Ovary (tissue), 9 donors: ENCODE measurements around the gene CYSTM1. TPM values are rescaled to one million over a fixed set of nuclear protein-coding genes. Genes with fewer than 3 reads are reported as not detected.

Experiments used
- DNase-seq, 5 donors: peaks; one replicate each; pipeline ENCODE4 v3.0.0-alpha.2; 2019 to 2020
- H3K27ac ChIP-seq, 2 donors: fragments of 200-600 bp; one replicate each; pipeline versions ENCODE4 v1.5.1 to v1.8.0; 2019 to 2022
- H3K27me3 ChIP-seq: fragments of 200-600 bp; one replicate; pipeline ENCODE4 v1.8.0; 2022
- H3K36me3 ChIP-seq: fragments of 200-600 bp; sonication (generic); one replicate; pipeline ENCODE4 v1.5.1; 2019
- H3K4me1 ChIP-seq: one replicate; pipeline ENCODE4 v1.8.1; 2013; ENCODE audit warnings: mild to moderate bottlenecking, moderate library complexity; ENCODE audit not compliant: insufficient read depth
- H3K4me3 ChIP-seq: fragments of 200-600 bp; sonication (generic); one replicate; pipeline ENCODE4 v1.5.1; 2017
- H3K9me3 ChIP-seq, 2 donors: fragments of 200-600 bp in 1 of 2; sonication (generic) in 1 of 2; one replicate each; pipeline versions ENCODE4 v1.5.1 to v1.8.1; 2013 to 2019; ENCODE audit warnings: mild to moderate bottlenecking in 1 of 2, moderate library complexity in 1 of 2
- CTCF ChIP-seq, 3 donors: fragments of 450-650 bp in 2 of 3; fragments of 200-600 bp in 1 of 3; IDR thresholded peaks; one replicate each; pipeline versions ENCODE4 v1.5.1 to v1.8.0; 2016 to 2022; ENCODE audit warnings: antibody characterized with exemption in 3 of 3, mild to moderate bottlenecking in 1 of 3
- EP300 ChIP-seq: sonication (generic); formaldehyde crosslinking; IDR thresholded peaks from one replicate; pipeline ENCODE4 v1.6.1; 2017; ENCODE audit warnings: antibody characterized with exemption
- POLR2A ChIP-seq: fragments of 450-650 bp; IDR thresholded peaks from one replicate; pipeline ENCODE4 v1.6.1; 2017; ENCODE audit warnings: antibody characterized with exemption, mild to moderate bottlenecking, moderate library complexity
- WGBS, 3 donors: extraction: QIAGEN DNeasy Blood & Tissue Kit in 1 of 3; methylation state at CpG; one replicate each; pipeline versions ENCODE4 v1.1.5 to v1.1.7; 2013 to 2017; 5-methylcytosine and 5-hydroxymethylcytosine counted together
- intact Hi-C, 4 donors: fragments of 100-400 bp; cut with DNase I; formaldehyde crosslinking; loops; one replicate each; pipeline versions ENCODE4 v1.11.0 to v1.15.1; 2022 to 2023
- polyA plus RNA-seq, 2 donors: library from polyadenylated mRNA; stranded (reverse); fragments of 200-250 nt in 1 of 2; fragments of 350-450 nt in 1 of 2; fragmentation: Illumina TruSeq in 1 of 2; extraction: RNeasy Lipid Tissue Mini Kit (QIAGEN cat#74804) in 1 of 2; gene quantifications; one replicate each; pipeline ENCODE4 v1.2.3, GENCODE V29; 2013 to 2014
- total RNA-seq, 7 donors: library from RNA; depleted of rRNA in 2 of 7; stranded (reverse); fragments of >200 nt in 2 of 7; fragmentation: NEBNext Ultra II Directional in 3 of 7; extraction: Animal tissue kit (Norgen Biotek cat#: 25700) in 3 of 7; gene quantifications; one replicate each; pipeline versions ENCODE4 v1.1.0 to v1.2.4, GENCODE V29; 2016 to 2023
- donor health status: DM: no; HTN: no; CAD: no; lungs with moderate emphysema.
- donor health status: DM: no; HTN: no; CAD: no.
- donor health status: Bipolar disorder and iron deficiency.
- donor health status: DM: yes; HTN: yes; CAD: no.
- donor health status: DM: no; HTN: no; CAD: no.
- donor health status: DM: yes; HTN: yes; CAD: no.

CYSTM1 gene
- total and polyA plus RNA-seq, 9 donors, result 24.6 to 143 (median 40.5) TPM

- no peak for DNase-seq
- 4 to 17% (median 16%) methylated on average over 2 of the region's 2 CpGs for WGBS, 3 donors
- intact Hi-C loops, result no loop called here
These were observed 27.6 kb downstream of the CYSTM1 start for GRCh38 chr5:140202610-140203009.

GRCh38 chr5:140205216-140205615, 30.2 kb downstream of the CYSTM1 start:
- intact Hi-C loops, result no loop called here
- Histone ChIP-seq H3K27me3 (no peaks in the 10 kb centered on the region), H3K9me3 (no peaks in the 10 kb centered on the region), H3K36me3 (no peaks in the 10 kb centered on the region), H3K4me3 (no peak overlapping the region), H3K27ac (no peak overlapping the region), H3K4me1 (peaks cover 2% of the 10 kb centered on the region)
- TF ChIP-seq CTCF (IDR thresholded peaks at IDR 0.05) (no peak), EP300 (no peak), POLR2A (no peak)
- no peak for DNase-seq
- WGBS, 3 donors, result 31 to 52% (median 50%) methylated on average over 2 of the region's 2 CpGs

More at GRCh38 chr5:140202610-140203009, 27.6 kb downstream of the CYSTM1 start:
- Histone ChIP-seq H3K9me3 (no peaks in the 10 kb centered on the region), H3K4me3 (no peak overlapping the region), H3K4me1 (peaks cover 2% of the 10 kb centered on the region), H3K27ac (no peak overlapping the region), H3K27me3 (no peaks in the 10 kb centered on the region), H3K36me3 (no peaks in the 10 kb centered on the region)
- no peak for TF ChIP-seq CTCF (IDR thresholded peaks at IDR 0.05)
- TF ChIP-seq POLR2A, result no peak
- no peak for TF ChIP-seq EP300

GRCh38 chr5:140205952-140206351, 31.0 kb downstream of the CYSTM1 start:
- WGBS, 3 donors, result 88 to 89% (median 88%) methylated on average over 4 of the region's 4 CpGs
- no peaks in the 10 kb centered on the region for H3K27me3 ChIP-seq
- no peaks in the 10 kb centered on the region for H3K9me3 ChIP-seq
- no peak for TF ChIP-seq POLR2A
- TF ChIP-seq CTCF (IDR thresholded peaks at IDR 0.05), result no peak
- TF ChIP-seq EP300, result no peak
- intact Hi-C loops, result no loop called here
- H3K4me3 ChIP-seq, result no peak overlapping the region
- no peaks in the 10 kb centered on the region for H3K36me3 ChIP-seq
- DNase-seq, result no peak
- peaks cover 2% of the 10 kb centered on the region for H3K4me1 ChIP-seq
- no peak overlapping the region for H3K27ac ChIP-seq

- Histone ChIP-seq H3K9me3 (no peaks in the 10 kb centered on the region), H3K4me1 (peaks cover 2% of the 10 kb centered on the region), H3K4me3 (no peak overlapping the region), H3K27ac (no peak overlapping the region), H3K36me3 (no peaks in the 10 kb centered on the region), H3K27me3 (no peaks in the 10 kb centered on the region)
- TF ChIP-seq CTCF (IDR thresholded peaks at IDR 0.05) (no peak), POLR2A (no peak), EP300 (no peak)
- 50 to 68% (median 50%) methylated on average over 2 of the region's 2 CpGs for WGBS, 3 donors
- no peak for DNase-seq
- intact Hi-C loops, result no loop called here
These were observed 32.4 kb downstream of the CYSTM1 start for GRCh38 chr5:140207250-140207964.
